ENCODE measurements around the gene GABRA5.

GRCh38 chr15:26874774-26875475 is 8.1 kb downstream of the GABRA5 start:
- TF ChIP-seq CTCF (IDR thresholded peaks at IDR 0.05) (no peak), ZFX (IDR thresholded peaks at IDR 0.05; ENCODE audit: borderline replicate concordance) (no peak)
